SK-N-MC (cell line): ENCODE data around the gene LDHAL6B.

ENCODE experiments used
- DNase-seq: peaks from one replicate; pipeline ENCODE4 v3.0.0-alpha.2; 2011; ENCODE audit warnings: low read depth, low spot score
- H3K27ac ChIP-seq: fragments of 200-600 bp; sonication (generic); 2 replicates; pipeline ENCODE4 v1.5.1; 2016; ENCODE audit warnings: mixed run types
- H3K36me3 ChIP-seq: fragments of 200-600 bp; sonication (generic); 2 replicates; pipeline ENCODE4 v1.6.1; 2017; ENCODE audit warnings: antibody characterized with exemption, low read length, mixed read lengths; ENCODE audit not compliant: insufficient read depth
- H3K4me3 ChIP-seq: fragments of 200-600 bp; sonication (generic); 2 replicates; pipeline ENCODE4 v1.5.1; 2016
- H3K9ac ChIP-seq: fragments of 200-600 bp; sonication (generic); 2 replicates; pipeline ENCODE4 v1.8.0; 2017; ENCODE audit warnings: mixed run types, mixed read lengths; ENCODE audit not compliant: insufficient read length
- H3K9me3 ChIP-seq: fragments of 200-600 bp; sonication (generic); 2 replicates; pipeline ENCODE4 v1.6.1; 2017; ENCODE audit warnings: low read depth, mild to moderate bottlenecking, antibody characterized with exemption, low read length, moderate library complexity, mixed read lengths
- EZH2 ChIP-seq: fragments of 200-600 bp; sonication (generic); IDR thresholded peaks from one replicate; pipeline ENCODE4 v1.6.1; 2017; ENCODE audit warnings: antibody characterized with exemption
- FOXP2 ChIP-seq: optimal IDR thresholded peaks from 2 replicates; pipeline ENCODE3; 2011; ENCODE audit warnings: mild to moderate bottlenecking, moderate library complexity; ENCODE audit not compliant: insufficient read depth; ENCODE audit errors: extremely low read length, control extremely low read depth
- POLR2AphosphoS5 ChIP-seq: IDR thresholded peaks from 2 replicates; pipeline ENCODE4 v1.6.1; 2012; ENCODE audit warnings: mild to moderate bottlenecking, low read depth, low read length, borderline replicate concordance

The LDHAL6B gene

DNA sequence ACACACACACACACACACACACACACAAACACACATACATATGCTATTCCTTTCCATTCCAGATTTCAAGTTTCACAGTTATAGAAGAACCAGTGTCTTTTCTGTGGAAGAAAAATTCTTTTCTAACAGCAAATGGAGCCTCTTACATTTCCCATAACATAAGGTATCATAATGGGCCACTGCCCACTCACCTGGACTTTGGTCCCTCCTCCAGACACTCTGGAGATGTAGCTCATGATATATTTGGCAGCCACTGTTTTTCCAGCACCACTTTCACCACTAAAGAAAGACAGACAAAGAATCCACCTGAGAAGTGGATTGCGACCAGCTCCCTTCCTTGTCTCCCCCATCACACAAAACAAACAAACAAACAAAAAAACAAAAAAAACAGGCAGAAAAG lies 29.8 kb downstream of the LDHAL6B start:
- no peak overlapping the region for H3K9ac ChIP-seq
- no peak overlapping the region for H3K4me3 ChIP-seq
- no peak overlapping the region for H3K27ac ChIP-seq
- DNase-seq = no peak
- H3K36me3 ChIP-seq = no peaks in the 10 kb centered on the region
- TF ChIP-seq POLR2AphosphoS5 = no peak
- no peak for TF ChIP-seq EZH2
- no peak for TF ChIP-seq FOXP2
- no peaks in the 10 kb centered on the region for H3K9me3 ChIP-seq

DNA sequence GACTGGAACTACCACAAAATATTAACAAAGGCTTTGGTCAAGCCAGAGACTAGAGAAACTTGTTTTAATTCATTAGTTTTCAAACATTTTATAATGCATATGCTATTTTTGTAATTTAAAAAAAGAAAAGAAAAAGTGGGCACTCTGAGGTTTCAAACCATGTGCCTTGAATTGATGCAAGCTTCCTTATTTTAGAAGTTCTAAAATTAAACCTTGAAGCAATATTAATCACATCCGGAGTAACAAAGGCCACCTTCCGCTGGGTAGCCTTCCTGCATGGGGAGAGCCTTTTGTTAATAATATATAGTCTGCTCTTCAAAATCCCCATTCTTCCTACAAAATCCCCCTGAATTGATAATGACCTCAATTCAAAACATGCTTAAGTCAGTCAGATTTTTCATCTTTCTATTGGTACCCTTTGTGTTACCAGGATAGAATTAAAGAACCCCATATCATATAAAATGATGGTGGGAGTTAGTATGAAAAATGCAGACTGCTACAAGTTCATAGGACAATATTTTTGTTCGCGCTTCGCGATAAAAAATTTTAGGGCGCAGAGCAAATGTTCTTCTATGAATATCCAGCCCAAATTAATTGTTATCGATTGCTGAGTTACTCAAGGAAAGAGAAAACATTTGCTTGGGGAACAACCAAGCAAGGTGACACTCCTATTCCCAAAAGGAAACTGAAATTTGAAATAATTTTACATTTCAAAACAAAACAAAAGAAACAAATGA lies 30.6 kb downstream of the LDHAL6B start:
- H3K4me3 ChIP-seq = no peak overlapping the region
- DNase-seq = no peak
- no peaks in the 10 kb centered on the region for H3K9me3 ChIP-seq
- no peak overlapping the region for H3K9ac ChIP-seq
- no peak overlapping the region for H3K27ac ChIP-seq
- no peaks in the 10 kb centered on the region for H3K36me3 ChIP-seq
- TF ChIP-seq EZH2 (no peak), FOXP2 (no peak), POLR2AphosphoS5 (no peak)

DNA sequence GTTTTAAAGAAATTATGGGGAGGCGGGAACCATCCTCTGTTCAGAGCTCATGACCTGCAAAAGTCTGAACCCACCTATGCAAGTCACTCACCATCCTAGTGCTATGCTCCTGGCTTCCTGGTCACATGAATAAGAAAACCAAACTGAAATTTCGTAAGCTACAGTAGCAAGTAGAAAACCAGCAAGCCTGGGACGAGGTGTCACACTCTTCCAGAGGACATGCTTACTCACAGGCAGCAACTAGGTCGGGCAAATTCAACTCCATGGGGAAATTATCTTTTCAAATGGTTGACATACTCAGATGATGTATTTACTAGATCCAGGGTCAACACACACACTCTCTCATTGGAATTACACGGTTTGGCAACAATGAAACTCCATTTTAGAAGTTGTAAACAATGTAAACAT lies 31.3 kb downstream of the LDHAL6B start:
- Histone ChIP-seq H3K27ac (no peak overlapping the region), H3K4me3 (no peak overlapping the region), H3K9ac (no peak overlapping the region), H3K36me3 (no peaks in the 10 kb centered on the region), H3K9me3 (no peaks in the 10 kb centered on the region)
- TF ChIP-seq EZH2 = no peak
- TF ChIP-seq FOXP2 = no peak
- TF ChIP-seq POLR2AphosphoS5 = no peak
- no peak for DNase-seq

DNA sequence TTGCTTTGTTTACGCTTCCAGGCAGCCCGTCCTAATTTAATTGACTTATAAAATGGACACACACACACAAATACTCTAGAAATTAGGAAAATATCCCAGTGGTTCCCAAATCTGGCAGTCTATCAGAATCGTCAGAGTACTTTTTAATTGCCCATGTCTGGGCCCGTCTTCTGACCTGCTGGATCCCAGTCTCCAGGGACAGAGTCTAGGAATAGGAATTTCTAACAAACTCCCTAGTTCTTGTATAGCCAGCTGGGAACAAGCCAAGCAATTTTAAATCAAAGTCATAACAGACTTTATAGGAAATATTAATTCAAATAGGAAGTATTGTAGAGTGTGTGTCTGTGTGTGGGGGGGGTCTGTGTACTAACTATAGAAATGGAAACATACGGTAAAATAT lies 33.4 kb downstream of the LDHAL6B start:
- DNase-seq = no peak
- Histone ChIP-seq H3K4me3 (no peak overlapping the region), H3K9ac (no peak overlapping the region), H3K9me3 (no peaks in the 10 kb centered on the region), H3K27ac (no peak overlapping the region), H3K36me3 (no peaks in the 10 kb centered on the region)
- TF ChIP-seq EZH2 = no peak
- no peak for TF ChIP-seq FOXP2
- TF ChIP-seq POLR2AphosphoS5 = no peak

DNA sequence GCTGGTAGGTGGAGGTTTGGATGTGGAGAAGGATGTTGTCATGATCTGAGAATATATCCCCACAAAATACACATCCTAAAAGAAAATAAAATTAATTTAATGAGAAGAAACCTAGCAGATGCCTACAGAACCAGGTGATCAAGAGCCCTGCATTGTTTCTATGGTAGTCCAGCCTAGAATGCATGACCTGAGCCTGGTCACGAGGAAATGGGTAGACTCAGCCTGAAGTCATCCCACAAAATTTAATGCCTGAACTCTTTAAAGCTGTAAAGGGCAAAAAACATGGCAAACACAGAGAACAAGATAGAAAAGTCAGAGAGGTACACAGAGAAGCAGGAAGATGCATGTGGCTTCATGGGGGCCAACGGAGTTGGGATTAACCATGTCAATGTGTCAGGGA lies 36.0 kb downstream of the LDHAL6B start:
- no peak for DNase-seq
- Histone ChIP-seq H3K4me3 (no peak overlapping the region), H3K9ac (no peak overlapping the region), H3K27ac (no peak overlapping the region), H3K36me3 (no peaks in the 10 kb centered on the region), H3K9me3 (no peaks in the 10 kb centered on the region)
- TF ChIP-seq EZH2 (no peak), POLR2AphosphoS5 (no peak), FOXP2 (no peak)

DNA sequence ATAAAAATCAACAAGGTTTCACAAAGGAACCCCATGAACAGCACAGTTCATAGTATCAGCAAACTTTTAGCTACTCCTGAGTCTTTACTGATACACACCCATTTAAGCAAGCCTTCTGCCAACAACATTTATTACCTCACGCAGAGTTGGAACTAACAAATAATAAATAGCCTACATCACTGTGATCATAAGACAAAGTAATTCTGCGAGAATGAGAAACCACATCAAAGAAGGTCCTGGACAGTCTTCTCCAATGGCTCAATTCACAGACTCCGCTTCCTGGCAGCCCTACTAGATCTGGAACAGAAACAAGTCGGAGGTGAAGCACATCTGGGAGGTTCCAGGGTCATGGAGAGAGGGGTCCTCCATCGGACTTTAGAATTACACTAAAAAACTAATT lies 37.0 kb downstream of the LDHAL6B start:
- H3K9me3 ChIP-seq = no peaks in the 10 kb centered on the region
- H3K36me3 ChIP-seq = no peaks in the 10 kb centered on the region
- H3K27ac ChIP-seq = no peak overlapping the region
- no peak overlapping the region for H3K4me3 ChIP-seq
- no peak overlapping the region for H3K9ac ChIP-seq
- TF ChIP-seq FOXP2 = no peak
- TF ChIP-seq POLR2AphosphoS5 = no peak
- TF ChIP-seq EZH2 = no peak
- DNase-seq = no peak

DNA sequence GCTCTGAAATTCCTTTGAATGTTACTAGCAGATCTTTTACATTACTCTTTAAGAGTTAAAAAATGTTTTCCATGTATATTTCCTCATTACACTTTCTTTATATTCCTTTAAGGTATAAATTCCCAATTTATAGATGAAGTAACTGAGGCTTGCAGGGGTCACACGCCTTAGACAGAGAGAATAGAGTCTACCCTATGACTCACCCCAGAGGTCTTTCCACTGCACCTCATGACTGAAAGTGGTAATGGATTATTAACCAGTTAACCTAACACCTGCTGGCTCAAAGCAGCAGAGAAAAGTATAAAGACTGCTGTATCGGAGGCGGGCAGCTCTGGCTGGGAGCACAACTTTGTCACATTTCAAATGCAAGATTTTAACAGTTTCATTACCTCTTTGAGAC lies 37.7 kb downstream of the LDHAL6B start:
- Histone ChIP-seq H3K36me3 (no peaks in the 10 kb centered on the region), H3K9ac (no peak overlapping the region), H3K4me3 (no peak overlapping the region), H3K9me3 (no peaks in the 10 kb centered on the region), H3K27ac (no peak overlapping the region)
- no peak for TF ChIP-seq FOXP2
- DNase-seq = no peak

DNA sequence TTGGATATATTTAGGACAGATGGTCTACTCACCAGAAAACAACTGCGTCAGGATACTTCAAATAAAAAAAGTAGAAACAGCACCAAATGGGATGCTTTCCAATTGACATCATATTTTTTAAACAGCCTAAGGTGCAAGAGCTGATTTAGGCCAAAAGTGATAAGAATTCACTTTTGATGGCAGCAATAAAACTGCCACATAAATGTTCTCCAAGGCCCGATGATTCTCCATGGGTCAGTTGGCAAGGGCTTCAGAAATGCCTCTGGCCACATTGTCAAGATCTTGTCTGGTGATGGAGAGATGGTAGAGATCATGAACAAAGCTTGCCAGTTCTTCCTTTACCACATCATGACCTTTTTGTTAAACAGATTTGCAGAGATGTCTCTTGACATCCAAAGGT lies 38.9 kb downstream of the LDHAL6B start:
- H3K36me3 ChIP-seq = no peaks in the 10 kb centered on the region
- no peaks in the 10 kb centered on the region for H3K9me3 ChIP-seq
- H3K4me3 ChIP-seq = no peak overlapping the region
- no peak overlapping the region for H3K27ac ChIP-seq
- DNase-seq = no peak
- no peak overlapping the region for H3K9ac ChIP-seq
- TF ChIP-seq POLR2AphosphoS5 (no peak), EZH2 (no peak), FOXP2 (no peak)

DNA sequence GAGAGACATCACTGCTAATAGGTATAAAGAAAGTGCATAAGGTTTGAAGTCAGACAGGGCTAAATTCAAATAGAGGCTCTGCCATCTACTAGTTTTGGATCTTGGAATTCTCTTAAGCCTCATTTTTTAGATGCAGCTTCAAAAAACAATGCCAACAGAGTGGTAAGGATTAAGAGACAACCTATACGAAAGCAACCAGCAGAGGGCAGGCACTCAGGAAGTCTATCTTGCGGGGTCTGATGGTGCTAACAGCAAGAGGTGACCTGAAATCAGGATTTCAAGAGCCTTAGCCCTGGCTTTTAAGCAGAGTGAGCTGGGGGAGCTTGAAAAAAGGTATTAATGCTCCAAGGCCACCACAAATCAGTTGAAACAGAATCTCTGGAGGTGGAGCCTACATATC lies 40.7 kb downstream of the LDHAL6B start:
- DNase-seq = peak; percentile 5
- H3K36me3 ChIP-seq = no peaks in the 10 kb centered on the region
- H3K9me3 ChIP-seq = no peaks in the 10 kb centered on the region
- H3K9ac ChIP-seq = no peak overlapping the region
- no peak overlapping the region for H3K4me3 ChIP-seq
- no peak for TF ChIP-seq EZH2
- TF ChIP-seq FOXP2 = no peak
- TF ChIP-seq POLR2AphosphoS5 = no peak
- no peak overlapping the region for H3K27ac ChIP-seq
